Gastrocnemius medialis (tissue), 4 donors: ENCODE results near the gene VSIR.

ENCODE experiments used
- POLR2A ChIP-seq, 2 donors: fragments of 450-650 bp; IDR thresholded peaks; one replicate each; pipeline ENCODE4 v1.6.1; 2017; ENCODE audit warnings: antibody characterized with exemption in 2 of 2, mild to moderate bottlenecking in 2 of 2, moderate library complexity in 2 of 2
- TF ChIP-seq, protein P1 (sequence below), 5 experiments: fragments of 450-650 bp in 3 of 5; fragments of 200-600 bp in 2 of 5; sonication (generic) in 2 of 5; IDR thresholded peaks in 4 of 5; conservative IDR thresholded peaks in 1 of 5; 1 replicate in 4 of 5; 2 replicates in 1 of 5; pipeline ENCODE4 v1.5.1; 2016 to 2019; ENCODE audit warnings: antibody characterized with exemption in 5 of 5, mild to moderate bottlenecking in 3 of 5, moderate library complexity in 3 of 5

DNA sequence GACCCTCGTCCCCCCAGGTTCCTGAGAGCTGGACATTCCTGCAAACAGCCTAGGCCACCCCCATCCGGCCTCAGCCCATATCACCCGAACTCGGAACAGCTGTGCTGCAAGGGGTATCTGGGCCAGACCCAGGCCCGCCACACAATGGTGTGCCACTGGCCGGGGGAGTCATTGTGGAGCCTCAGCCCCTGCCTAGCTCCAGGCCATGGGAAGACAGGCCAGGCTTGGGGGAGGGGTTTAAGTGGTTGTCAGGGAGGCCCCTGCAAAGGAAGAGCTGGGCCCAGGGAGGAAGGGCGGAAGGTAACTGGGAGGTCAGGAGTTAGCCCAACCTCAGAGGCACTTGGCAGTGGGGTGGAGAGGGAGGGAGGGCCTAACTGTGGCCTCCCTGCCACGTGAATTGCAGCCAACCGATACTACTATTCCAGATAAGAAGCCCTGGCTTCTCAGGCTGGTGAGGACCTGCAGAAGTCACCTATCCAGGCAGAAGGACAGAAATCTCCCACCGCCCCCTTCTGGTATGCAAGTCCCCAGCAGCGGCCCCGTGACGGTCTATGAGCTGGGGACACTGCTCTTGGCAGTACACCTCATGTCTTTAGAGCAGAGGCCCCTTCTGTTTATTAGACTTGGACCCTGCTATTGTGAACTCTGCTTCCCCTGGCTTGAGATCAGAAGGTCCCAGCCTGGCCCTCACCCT lies 26.8 kb downstream of the VSIR start:
- TF ChIP-seq, protein P1, sequence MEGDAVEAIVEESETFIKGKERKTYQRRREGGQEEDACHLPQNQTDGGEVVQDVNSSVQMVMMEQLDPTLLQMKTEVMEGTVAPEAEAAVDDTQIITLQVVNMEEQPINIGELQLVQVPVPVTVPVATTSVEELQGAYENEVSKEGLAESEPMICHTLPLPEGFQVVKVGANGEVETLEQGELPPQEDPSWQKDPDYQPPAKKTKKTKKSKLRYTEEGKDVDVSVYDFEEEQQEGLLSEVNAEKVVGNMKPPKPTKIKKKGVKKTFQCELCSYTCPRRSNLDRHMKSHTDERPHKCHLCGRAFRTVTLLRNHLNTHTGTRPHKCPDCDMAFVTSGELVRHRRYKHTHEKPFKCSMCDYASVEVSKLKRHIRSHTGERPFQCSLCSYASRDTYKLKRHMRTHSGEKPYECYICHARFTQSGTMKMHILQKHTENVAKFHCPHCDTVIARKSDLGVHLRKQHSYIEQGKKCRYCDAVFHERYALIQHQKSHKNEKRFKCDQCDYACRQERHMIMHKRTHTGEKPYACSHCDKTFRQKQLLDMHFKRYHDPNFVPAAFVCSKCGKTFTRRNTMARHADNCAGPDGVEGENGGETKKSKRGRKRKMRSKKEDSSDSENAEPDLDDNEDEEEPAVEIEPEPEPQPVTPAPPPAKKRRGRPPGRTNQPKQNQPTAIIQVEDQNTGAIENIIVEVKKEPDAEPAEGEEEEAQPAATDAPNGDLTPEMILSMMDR (IDR thresholded peaks at IDR 0.05 in 4 of 5, conservative IDR thresholded peaks at IDR 0.05 in 1 of 5), result no peak
- TF ChIP-seq POLR2A (IDR thresholded peaks at IDR 0.05), result no peak
